B cell (primary cell): ENCODE data around the gene ERVK3-1. TPM values are rescaled to one million over a fixed set of nuclear protein-coding genes. Genes with fewer than 3 reads are reported as not detected.

Experiments
- ATAC-seq: fragments of 200-7000 bp; cut with Tn5 transposase; one replicate; pipeline ENCODE4 v1.10.0; 2021; ENCODE audit warnings: low read depth, mild to moderate bottlenecking, moderate number of reproducible peaks, moderate library complexity
- CTCF ChIA-PET: fragments of 350-600 bp; sonication (Branson Sonifier 250); formaldehyde crosslinking; loops from one replicate; lab custom pipeline; 2021; ENCODE audit warnings: antibody characterized with exemption, inconsistent platforms; lab: Charles Lee
- POLR2A ChIA-PET: fragments of 350-600 bp; sonication (Branson Sonifier 250); formaldehyde crosslinking; loops from one replicate; lab custom pipeline; 2021; ENCODE audit warnings: antibody characterized with exemption; lab: Charles Lee
- DNase-seq: peaks from one replicate; pipeline ENCODE4 v3.0.0; 2013
- H2AFZ ChIP-seq: 2 replicates; pipeline ENCODE4 v1.6.1; 2012; ENCODE audit warnings: mild to moderate bottlenecking, low read depth, low read length; ENCODE audit not compliant: insufficient read depth, poor library complexity, severe bottlenecking
- H3K27ac ChIP-seq, 2 donors: 1 replicate in 1 of 2; 2 replicates in 1 of 2; pipeline ENCODE4 v1.5.1; 2012 to 2013; ENCODE audit warnings: low read length in 2 of 2, mild to moderate bottlenecking in 2 of 2, moderate library complexity in 1 of 2
- H3K27me3 ChIP-seq, 4 experiments: fragments of 200-600 bp in 1 of 4; sonication (generic) in 1 of 4; replicated peaks in 1 of 4; 1 replicate in 2 of 4; 2 replicates in 2 of 4; pipeline versions ENCODE4 v1.6.1 to v1.7.0; 2013 to 2016; ENCODE audit warnings: low read length in 3 of 4, mild to moderate bottlenecking in 2 of 4, mixed read lengths in 1 of 4, moderate library complexity in 1 of 4; ENCODE audit not compliant: insufficient read depth in 4 of 4, control insufficient read depth in 3 of 4; ENCODE audit errors: control extremely low read depth in 1 of 4
- H3K36me3 ChIP-seq, 2 experiments: replicated peaks in 1 of 2; 1 replicate in 1 of 2; 2 replicates in 1 of 2; pipeline versions ENCODE4 v1.6.1 to v1.7.1; 2013; ENCODE audit warnings: low read length in 1 of 2; ENCODE audit not compliant: insufficient read depth in 2 of 2, control insufficient read depth in 1 of 2; ENCODE audit errors: control extremely low read depth in 1 of 2, extremely low read depth in 1 of 2
- H3K4me1 ChIP-seq, 2 donors: fragments of 200-600 bp in 1 of 2; sonication (generic) in 1 of 2; 1 replicate in 1 of 2; 2 replicates in 1 of 2; pipeline versions ENCODE4 v1.5.1 to v1.6.1; 2013 to 2017; ENCODE audit warnings: low read length in 2 of 2; ENCODE audit not compliant: control insufficient read depth in 2 of 2, insufficient read depth in 2 of 2
- H3K4me2 ChIP-seq: replicated peaks from 2 replicates; pipeline ENCODE3; 2012; ENCODE audit warnings: mild to moderate bottlenecking, low read depth, low read length; ENCODE audit not compliant: poor library complexity, severe bottlenecking
- H3K4me3 ChIP-seq, 5 experiments: fragments of 200-600 bp in 1 of 5; sonication (generic) in 1 of 5; 1 replicate in 3 of 5; 2 replicates in 2 of 5; pipeline versions ENCODE4 v1.5.1 to v1.7.0; 2011 to 2016; ENCODE audit warnings: low read length in 4 of 5, mild to moderate bottlenecking in 4 of 5, low read depth in 2 of 5, control low read depth in 1 of 5, moderate library complexity in 1 of 5; ENCODE audit not compliant: insufficient read depth in 1 of 5; ENCODE audit errors: control extremely low read depth in 1 of 5, extremely low read depth in 1 of 5
- H3K79me2 ChIP-seq: fragments of 200-600 bp; sonication (generic); one replicate; pipeline ENCODE4 v1.6.0; 2016; ENCODE audit warnings: low read length; ENCODE audit not compliant: control insufficient read depth, insufficient read depth
- H3K9ac ChIP-seq: fragments of 200-600 bp; sonication (generic); 2 replicates; pipeline ENCODE4 v1.6.1; 2017; ENCODE audit warnings: mild to moderate bottlenecking, low read length, moderate library complexity
- H3K9me3 ChIP-seq, 3 donors: one replicate each; pipeline versions ENCODE4 v1.6.1 to v1.7.1; 2013; ENCODE audit warnings: low read length in 2 of 3; ENCODE audit not compliant: control insufficient read depth in 2 of 3, insufficient read depth in 1 of 3; ENCODE audit errors: control extremely low read depth in 1 of 3
- H4K20me1 ChIP-seq: 2 replicates; pipeline ENCODE4 v1.6.0; 2012; ENCODE audit warnings: mild to moderate bottlenecking, low read length; ENCODE audit not compliant: insufficient read depth, control insufficient read depth, poor library complexity, severe bottlenecking
- H3K27ac Mint-ChIP-seq: one replicate; pipeline ENCODE4 v1.8.0; 2021; ENCODE audit warnings: mixed read lengths
- H3K27me3 Mint-ChIP-seq: one replicate; pipeline ENCODE4 v1.8.0; 2021; ENCODE audit warnings: mixed read lengths
- H3K4me1 Mint-ChIP-seq: one replicate; pipeline ENCODE4 v1.8.0; 2021; ENCODE audit warnings: mixed read lengths
- H3K4me3 Mint-ChIP-seq: one replicate; pipeline ENCODE4 v1.8.0; 2021; ENCODE audit warnings: mixed read lengths
- H3K9me3 Mint-ChIP-seq: one replicate; pipeline ENCODE4 v1.8.0; 2022; ENCODE audit warnings: mixed read lengths; ENCODE audit not compliant: insufficient read depth
- EZH2 ChIP-seq: IDR thresholded peaks from 2 replicates; pipeline ENCODE4 v1.6.1; 2012; ENCODE audit warnings: borderline replicate concordance, low read depth, mild to moderate bottlenecking, moderate library complexity, low read length; ENCODE audit not compliant: insufficient read depth, poor library complexity, severe bottlenecking
- WGBS: methylation state at CpG from one replicate; pipeline ENCODE4 v1.1.5; 2013; ENCODE audit warnings: missing lambda C conversion rate; ENCODE audit not compliant: insufficient coverage; 5-methylcytosine and 5-hydroxymethylcytosine counted together
- intact Hi-C: fragments of 100-400 bp; cut with micrococcal nuclease; formaldehyde crosslinking; loops from one replicate; pipeline ENCODE4 v1.10.0; 2022
- polyA plus RNA-seq: library from polyadenylated mRNA; depleted of rRNA; stranded (reverse); fragments of >200 nt; gene quantifications from 2 replicates; pipeline ENCODE4 v1.2.3, GENCODE V29; 2012
- total RNA-seq, 2 donors: library from RNA; stranded (reverse); fragments of 120-200 nt in 1 of 2; gene quantifications; 1 replicate in 1 of 2; 2 replicates in 1 of 2; pipeline versions ENCODE4 v1.2.3 to v1.2.4, GENCODE V29; 2013 to 2022
- TF ChIP-seq, protein P1 (sequence below): fragments of 200-600 bp; IDR thresholded peaks from one replicate; pipeline ENCODE4 v1.8.0; 2022; ENCODE audit warnings: antibody characterized with exemption, mild to moderate bottlenecking

The ERVK3-1 gene
- total and polyA plus RNA-seq, 2 donors (not counting 1 experiment from before 2014, with no cell fraction given) = 79.0 to 80.7 TPM

GRCh38 chr19:58296104-58296503 is 9.1 kb upstream of the ERVK3-1 start:
- CTCF ChIA-PET = no interaction called here
- TF ChIP-seq EZH2 = no peak
- TF ChIP-seq, protein P1, sequence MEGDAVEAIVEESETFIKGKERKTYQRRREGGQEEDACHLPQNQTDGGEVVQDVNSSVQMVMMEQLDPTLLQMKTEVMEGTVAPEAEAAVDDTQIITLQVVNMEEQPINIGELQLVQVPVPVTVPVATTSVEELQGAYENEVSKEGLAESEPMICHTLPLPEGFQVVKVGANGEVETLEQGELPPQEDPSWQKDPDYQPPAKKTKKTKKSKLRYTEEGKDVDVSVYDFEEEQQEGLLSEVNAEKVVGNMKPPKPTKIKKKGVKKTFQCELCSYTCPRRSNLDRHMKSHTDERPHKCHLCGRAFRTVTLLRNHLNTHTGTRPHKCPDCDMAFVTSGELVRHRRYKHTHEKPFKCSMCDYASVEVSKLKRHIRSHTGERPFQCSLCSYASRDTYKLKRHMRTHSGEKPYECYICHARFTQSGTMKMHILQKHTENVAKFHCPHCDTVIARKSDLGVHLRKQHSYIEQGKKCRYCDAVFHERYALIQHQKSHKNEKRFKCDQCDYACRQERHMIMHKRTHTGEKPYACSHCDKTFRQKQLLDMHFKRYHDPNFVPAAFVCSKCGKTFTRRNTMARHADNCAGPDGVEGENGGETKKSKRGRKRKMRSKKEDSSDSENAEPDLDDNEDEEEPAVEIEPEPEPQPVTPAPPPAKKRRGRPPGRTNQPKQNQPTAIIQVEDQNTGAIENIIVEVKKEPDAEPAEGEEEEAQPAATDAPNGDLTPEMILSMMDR = no peak
- H3K4me3 ChIP-seq = no peak overlapping the region
- no peak for ATAC-seq
- no peak overlapping the region for H3K4me2 ChIP-seq
- no peak overlapping the region for H2AFZ ChIP-seq
- H3K4me1 Mint-ChIP-seq = no peaks in the 10 kb centered on the region
- no peak for DNase-seq
- H3K27me3 ChIP-seq = no peaks in the 10 kb centered on the region
- no peaks in the 10 kb centered on the region for H3K27me3 Mint-ChIP-seq
- peaks cover 0 to 48% of the 10 kb centered on the region in 2 experiments for H3K36me3 ChIP-seq
- no peak overlapping the region for H3K27ac ChIP-seq
- POLR2A ChIA-PET = no interaction called here
- no peaks in the 10 kb centered on the region for H3K4me1 ChIP-seq
- no peak overlapping the region for H3K9ac ChIP-seq
- H3K9me3 ChIP-seq = peaks cover 0 to 67% (median 18%) of the 10 kb centered on the region in 3 donors
- intact Hi-C loops = no loop called here
- no peaks in the 10 kb centered on the region for H4K20me1 ChIP-seq
- WGBS = no CpG with 5 or more reads among the region's 7 CpGs
- H3K79me2 ChIP-seq = peaks cover 22% of the 10 kb centered on the region
- H3K4me3 Mint-ChIP-seq = no peak overlapping the region
- no peak overlapping the region for H3K27ac Mint-ChIP-seq
- peaks cover 7% of the 10 kb centered on the region for H3K9me3 Mint-ChIP-seq

GRCh38 chr19:58300620-58301019 is 4.6 kb upstream of the ERVK3-1 start:
- no peak overlapping the region for H3K4me3 ChIP-seq
- no peaks in the 10 kb centered on the region for H3K27me3 ChIP-seq
- Mint-ChIP-seq H3K27me3 (no peaks in the 10 kb centered on the region), H3K4me3 (no peak overlapping the region), H3K9me3 (no peaks in the 10 kb centered on the region), H3K4me1 (peaks cover 13% of the 10 kb centered on the region), H3K27ac (no peak overlapping the region)
- CTCF ChIA-PET = interaction anchor here (0.6 kb wide), 1 partner anchor 280 kb away, joined by 4 read pairs; no protein-coding TSS in a partner anchor
- H3K9me3 ChIP-seq = peaks cover 0 to 31% (median 0%) of the 10 kb centered on the region in 3 donors
- TF ChIP-seq, protein P1 = no peak
- no peak for TF ChIP-seq EZH2
- no peaks in the 10 kb centered on the region for H4K20me1 ChIP-seq
- intact Hi-C loops = no loop called here
- peaks cover 4 to 8% of the 10 kb centered on the region in 2 donors for H3K4me1 ChIP-seq
- POLR2A ChIA-PET = no interaction called here
- no peak for DNase-seq
- no peak for ATAC-seq
- peaks cover 25% of the 10 kb centered on the region for H3K79me2 ChIP-seq
- H3K9ac ChIP-seq = no peak overlapping the region
- WGBS = 97% methylated on average over 7 of the region's 7 CpGs
- H3K36me3 ChIP-seq = peaks cover 0 to 13% of the 10 kb centered on the region in 2 experiments
- H2AFZ ChIP-seq = no peak overlapping the region
- no peak overlapping the region for H3K4me2 ChIP-seq
- no peak overlapping the region for H3K27ac ChIP-seq
